IPS-18a (cell line): ENCODE data around the gene PEPD.

Source experiments
- H3K27ac ChIP-seq: one replicate; pipeline ENCODE4 v1.5.1; 2013; ENCODE audit warnings: low read length
- H3K27me3 ChIP-seq: one replicate; pipeline ENCODE4 v1.6.1; 2013; ENCODE audit warnings: mild to moderate bottlenecking, low read length; ENCODE audit not compliant: control insufficient read depth, insufficient read depth
- H3K36me3 ChIP-seq: one replicate; pipeline ENCODE4 v1.6.1; 2013; ENCODE audit warnings: low read depth, low read length; ENCODE audit not compliant: control insufficient read depth
- H3K4me1 ChIP-seq: one replicate; pipeline ENCODE4 v1.6.1; 2013; ENCODE audit warnings: low read depth, low read length; ENCODE audit not compliant: control insufficient read depth
- H3K4me3 ChIP-seq: one replicate; pipeline ENCODE4 v1.5.1; 2013; ENCODE audit warnings: low read length
- H3K9ac ChIP-seq: one replicate; pipeline ENCODE4 v1.6.1; 2013; ENCODE audit warnings: mild to moderate bottlenecking, low read length, moderate library complexity
- H3K9me3 ChIP-seq: one replicate; pipeline ENCODE4 v1.6.1; 2013; ENCODE audit warnings: low read depth, low read length; ENCODE audit not compliant: control insufficient read depth

The PEPD gene

GRCh38 chr19:33510462-33511194 lies 11.0 kb downstream of the PEPD start:
- H3K4me3 ChIP-seq: no peak overlapping the region
- peaks cover 17% of the 10 kb centered on the region for H3K4me1 ChIP-seq
- H3K36me3 ChIP-seq: peaks cover 3% of the 10 kb centered on the region
- no peaks in the 10 kb centered on the region for H3K27me3 ChIP-seq
- H3K27ac ChIP-seq: no peak overlapping the region
- no peaks in the 10 kb centered on the region for H3K9me3 ChIP-seq
- H3K9ac ChIP-seq: no peak overlapping the region

- Histone ChIP-seq H3K9ac (no peak overlapping the region), H3K4me3 (no peak overlapping the region), H3K36me3 (peaks cover 3% of the 10 kb centered on the region), H3K27me3 (no peaks in the 10 kb centered on the region), H3K27ac (no peak overlapping the region), H3K4me1 (peaks cover 17% of the 10 kb centered on the region), H3K9me3 (no peaks in the 10 kb centered on the region)
Observed at GRCh38 chr19:33509774-33510173, 11.8 kb downstream of the PEPD start.

GRCh38 chr19:33508941-33509614 lies 12.5 kb downstream of the PEPD start:
- no peak overlapping the region for H3K4me3 ChIP-seq
- H3K36me3 ChIP-seq: peaks cover 3% of the 10 kb centered on the region
- H3K9ac ChIP-seq: no peak overlapping the region
- H3K27me3 ChIP-seq: no peaks in the 10 kb centered on the region
- H3K9me3 ChIP-seq: no peaks in the 10 kb centered on the region
- peaks cover 17% of the 10 kb centered on the region for H3K4me1 ChIP-seq
- no peak overlapping the region for H3K27ac ChIP-seq

DNA sequence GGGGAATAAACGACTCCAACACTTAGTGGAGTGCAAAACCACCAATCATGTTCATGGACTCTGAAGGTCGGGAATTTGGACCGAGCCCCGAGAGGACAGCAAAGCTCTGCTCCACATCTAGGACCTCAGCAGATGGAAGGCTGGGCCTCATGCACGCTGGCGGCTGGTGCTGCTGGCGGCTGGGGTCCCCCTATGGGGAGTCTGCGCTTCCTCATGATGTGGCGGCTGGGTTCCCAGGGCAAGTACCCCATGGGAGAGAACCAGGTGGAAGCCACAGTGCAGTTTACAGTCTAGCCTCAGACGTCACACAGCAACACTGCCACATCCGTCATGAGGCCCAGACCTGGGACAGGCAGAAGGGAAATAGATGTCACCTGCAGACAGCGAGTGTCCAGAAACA lies 13.2 kb downstream of the PEPD start:
- Histone ChIP-seq H3K27ac (no peak overlapping the region), H3K27me3 (no peaks in the 10 kb centered on the region), H3K4me3 (no peak overlapping the region), H3K9me3 (no peaks in the 10 kb centered on the region), H3K9ac (no peak overlapping the region), H3K36me3 (peaks cover 3% of the 10 kb centered on the region), H3K4me1 (peaks cover 17% of the 10 kb centered on the region)

DNA sequence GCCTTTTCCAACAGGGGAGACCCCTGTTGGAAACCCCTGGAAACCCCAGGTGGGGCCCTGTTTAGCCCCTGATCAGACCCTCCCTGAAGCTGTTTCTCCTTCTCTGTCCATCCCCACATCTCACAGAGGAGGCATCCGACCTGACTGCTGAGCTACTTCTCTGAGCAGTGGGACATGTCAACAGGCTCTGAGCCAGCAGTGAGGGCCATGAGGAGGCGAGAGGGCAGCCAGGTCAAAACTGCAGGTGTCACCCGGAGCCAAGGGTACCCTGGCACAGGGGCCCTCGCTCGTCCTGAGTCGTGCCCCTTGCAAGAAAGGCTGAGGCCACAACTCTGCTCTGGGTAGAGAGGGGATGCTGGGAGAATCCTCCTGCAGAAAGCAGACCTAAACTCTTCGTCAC lies 13.6 kb downstream of the PEPD start:
- Histone ChIP-seq H3K36me3 (peaks cover 3% of the 10 kb centered on the region), H3K27me3 (no peaks in the 10 kb centered on the region), H3K4me1 (peaks cover 17% of the 10 kb centered on the region), H3K9me3 (no peaks in the 10 kb centered on the region), H3K9ac (no peak overlapping the region), H3K27ac (no peak overlapping the region), H3K4me3 (no peak overlapping the region)

GRCh38 chr19:33507021-33507956 lies 14.3 kb downstream of the PEPD start:
- H3K27me3 ChIP-seq: no peaks in the 10 kb centered on the region
- H3K4me3 ChIP-seq: no peak overlapping the region
- peaks cover 3% of the 10 kb centered on the region for H3K36me3 ChIP-seq
- no peak overlapping the region for H3K9ac ChIP-seq
- peaks cover 17% of the 10 kb centered on the region for H3K4me1 ChIP-seq
- H3K9me3 ChIP-seq: no peaks in the 10 kb centered on the region
- no peak overlapping the region for H3K27ac ChIP-seq

DNA sequence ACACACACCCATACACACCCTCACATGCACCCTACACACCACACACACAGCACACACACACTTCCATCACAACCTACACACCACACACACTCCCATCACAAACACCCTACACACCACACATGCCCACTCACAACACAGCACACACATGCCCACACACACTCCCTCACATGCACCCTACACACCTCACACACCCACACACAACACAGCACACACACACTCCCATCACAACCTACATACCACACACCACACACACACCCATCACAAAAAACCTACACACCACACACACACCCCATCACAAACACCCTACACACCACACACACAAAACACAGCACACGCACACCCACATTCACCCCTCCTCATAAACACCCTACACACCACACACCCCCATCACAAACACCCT lies 15.1 kb downstream of the PEPD start:
- H3K27ac ChIP-seq: no peak overlapping the region
- H3K4me1 ChIP-seq: peaks cover 15% of the 10 kb centered on the region
- H3K36me3 ChIP-seq: no peaks in the 10 kb centered on the region
- H3K4me3 ChIP-seq: no peak overlapping the region
- H3K27me3 ChIP-seq: no peaks in the 10 kb centered on the region
- H3K9ac ChIP-seq: no peak overlapping the region
- H3K9me3 ChIP-seq: no peaks in the 10 kb centered on the region

DNA sequence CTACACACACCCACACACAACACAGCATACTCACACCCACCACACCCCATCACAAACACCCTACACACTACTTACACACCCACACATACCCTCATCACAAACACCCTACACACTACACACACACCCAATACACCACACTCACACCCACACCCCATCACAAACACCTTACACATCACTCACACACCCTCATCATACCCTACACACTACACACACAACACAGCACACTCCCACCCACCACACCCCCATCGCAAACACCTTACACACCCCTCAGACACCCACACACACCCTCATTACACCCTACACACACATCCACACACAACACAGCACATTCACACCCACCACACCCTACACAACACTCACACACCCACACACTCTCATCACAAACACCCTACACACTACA lies 15.8 kb downstream of the PEPD start:
- no peak overlapping the region for H3K27ac ChIP-seq

GRCh38 chr19:33505148-33505547 lies 16.4 kb downstream of the PEPD start:
- H3K9me3 ChIP-seq: no peaks in the 10 kb centered on the region
- H3K27ac ChIP-seq: no peak overlapping the region
- no peaks in the 10 kb centered on the region for H3K27me3 ChIP-seq
- H3K9ac ChIP-seq: no peak overlapping the region
- no peak overlapping the region for H3K4me3 ChIP-seq
- H3K36me3 ChIP-seq: peaks cover 8% of the 10 kb centered on the region
- peaks cover 1% of the 10 kb centered on the region for H3K4me1 ChIP-seq

More for the DNA sequence above, 15.8 kb downstream of the PEPD start:
- no peak overlapping the region for H3K4me3 ChIP-seq
- H3K36me3 ChIP-seq: peaks cover 2% of the 10 kb centered on the region
- H3K4me1 ChIP-seq: peaks cover 8% of the 10 kb centered on the region
- H3K27me3 ChIP-seq: no peaks in the 10 kb centered on the region
- no peaks in the 10 kb centered on the region for H3K9me3 ChIP-seq
- no peak overlapping the region for H3K9ac ChIP-seq

DNA sequence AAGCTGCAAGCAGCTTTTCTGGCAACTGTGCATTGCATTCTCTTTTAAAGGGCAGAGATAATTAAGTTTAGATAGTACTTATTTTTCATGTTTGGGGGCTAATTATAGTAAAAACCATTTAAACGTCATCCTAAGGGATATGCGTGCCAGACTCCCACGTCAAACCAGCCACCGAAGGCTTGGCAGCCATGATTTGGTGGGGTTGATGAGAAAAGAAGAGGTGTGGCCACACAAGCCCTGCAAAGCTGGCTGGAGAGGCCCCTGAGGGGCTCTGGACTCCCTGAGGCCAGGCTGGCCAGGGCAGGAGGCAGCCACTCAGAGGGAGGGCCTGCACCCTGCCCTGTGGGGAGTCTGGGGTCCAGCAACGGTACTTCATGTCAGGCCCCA lies 17.5 kb downstream of the PEPD start:
- H3K27ac ChIP-seq: no peak overlapping the region
- H3K36me3 ChIP-seq: peaks cover 12% of the 10 kb centered on the region
- no peaks in the 10 kb centered on the region for H3K27me3 ChIP-seq
- H3K4me3 ChIP-seq: no peak overlapping the region
- H3K9me3 ChIP-seq: no peaks in the 10 kb centered on the region
- no peak overlapping the region for H3K9ac ChIP-seq
- H3K4me1 ChIP-seq: no peaks in the 10 kb centered on the region

GRCh38 chr19:33503433-33504057 lies 18.0 kb downstream of the PEPD start:
- Histone ChIP-seq H3K9me3 (no peaks in the 10 kb centered on the region), H3K36me3 (peaks cover 12% of the 10 kb centered on the region), H3K4me3 (no peak overlapping the region), H3K27me3 (no peaks in the 10 kb centered on the region), H3K9ac (no peak overlapping the region), H3K4me1 (no peaks in the 10 kb centered on the region), H3K27ac (no peak overlapping the region)
